Measurements from ENCODE around the gene C4orf50. TPM values are rescaled to one million over a fixed set of nuclear protein-coding genes. Genes with fewer than 3 reads are reported as not detected.

The C4orf50 gene
- total and polyA plus RNA-seq, 2 of the 4 experiments (the other 2 are of a cell fraction), result not detected

GRCh38 chr4:5952286-5952974 lies 65.8 kb downstream of the C4orf50 start:
- no peak overlapping the region for H2AK9ac ChIP-seq (replicated peaks; ENCODE audit: low read depth, low read length, poor library complexity)
- intact Hi-C loops (cut with micrococcal nuclease) (no loop called here), dilution Hi-C loops (cut with HindIII; ENCODE audit: low sequenced_read_pairs, unreplicated experiment) (no loop called here), in situ Hi-C loops (cut with MboI; ENCODE audit: low sequenced_read_pairs) (no loop called here)
- H2BK15ac ChIP-seq (ENCODE audit: low read depth, low read length), result no peak overlapping the region
- DNase-seq, result no peak
- TF ChIP-seq CHD1 (IDR thresholded peaks at IDR 0.05; ENCODE audit: low read depth, low read length) (no peak), BHLHE40 (IDR thresholded peaks at IDR 0.05; ENCODE audit: low read depth, low read length) (no peak), MXI1 (IDR thresholded peaks at IDR 0.05; ENCODE audit: borderline replicate concordance, low read depth, low read length) (no peak), MAFK (IDR thresholded peaks at IDR 0.05; ENCODE audit: low read depth, low read length) (no peak), RCOR1 (IDR thresholded peaks at IDR 0.05; ENCODE audit: insufficient replicate concordance, low read length) (no peak), CEBPB (IDR thresholded peaks at IDR 0.05; ENCODE audit: low read depth, low read length) (no peak), CTCF (conservative IDR thresholded peaks at IDR 0.05; ENCODE audit: low read depth, low read length) (no peak), POLR2A (IDR thresholded peaks at IDR 0.05; ENCODE audit: low read depth, low read length) (no peak), NFE2L2 (IDR thresholded peaks at IDR 0.05; ENCODE audit: low read depth, low read length) (no peak), RFX5 (IDR thresholded peaks at IDR 0.05; ENCODE audit: low read depth, low read length) (no peak), MAZ (IDR thresholded peaks at IDR 0.05; ENCODE audit: borderline replicate concordance, low read depth, low read length) (no peak), RAD21 (IDR thresholded peaks at IDR 0.05; ENCODE audit: low read length) (no peak), FOS (IDR thresholded peaks at IDR 0.05; ENCODE audit: low read depth, low read length) (no peak), SMC3 (IDR thresholded peaks at IDR 0.05; ENCODE audit: low read depth, low read length) (no peak)
- TF ChIP-seq, protein P1, sequence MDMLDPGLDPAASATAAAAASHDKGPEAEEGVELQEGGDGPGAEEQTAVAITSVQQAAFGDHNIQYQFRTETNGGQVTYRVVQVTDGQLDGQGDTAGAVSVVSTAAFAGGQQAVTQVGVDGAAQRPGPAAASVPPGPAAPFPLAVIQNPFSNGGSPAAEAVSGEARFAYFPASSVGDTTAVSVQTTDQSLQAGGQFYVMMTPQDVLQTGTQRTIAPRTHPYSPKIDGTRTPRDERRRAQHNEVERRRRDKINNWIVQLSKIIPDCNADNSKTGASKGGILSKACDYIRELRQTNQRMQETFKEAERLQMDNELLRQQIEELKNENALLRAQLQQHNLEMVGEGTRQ (IDR thresholded peaks at IDR 0.05; ENCODE audit: low read depth, low read length), result no peak
- TF ChIP-seq, protein P2, sequence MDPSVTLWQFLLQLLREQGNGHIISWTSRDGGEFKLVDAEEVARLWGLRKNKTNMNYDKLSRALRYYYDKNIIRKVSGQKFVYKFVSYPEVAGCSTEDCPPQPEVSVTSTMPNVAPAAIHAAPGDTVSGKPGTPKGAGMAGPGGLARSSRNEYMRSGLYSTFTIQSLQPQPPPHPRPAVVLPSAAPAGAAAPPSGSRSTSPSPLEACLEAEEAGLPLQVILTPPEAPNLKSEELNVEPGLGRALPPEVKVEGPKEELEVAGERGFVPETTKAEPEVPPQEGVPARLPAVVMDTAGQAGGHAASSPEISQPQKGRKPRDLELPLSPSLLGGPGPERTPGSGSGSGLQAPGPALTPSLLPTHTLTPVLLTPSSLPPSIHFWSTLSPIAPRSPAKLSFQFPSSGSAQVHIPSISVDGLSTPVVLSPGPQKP (IDR thresholded peaks at IDR 0.05; ENCODE audit: borderline replicate concordance, low read depth, low read length), result no peak
- WGBS, 2 experiments (ENCODE audit: extremely low coverage in 2 of 2, insufficient read length in 1 of 2), result 64% methylated on average over 7 of the region's 22 CpGs; no CpG with 5 or more reads in 1 of the 2 experiments
- H3K27me3 ChIP-seq (ENCODE audit: control insufficient read depth, insufficient read depth, low read length), result peaks cover 4% of the 10 kb centered on the region; the same call in 1 of the 2 replicates
- no peak for ATAC-seq (ENCODE audit: low read depth)
- H3K9ac ChIP-seq (ENCODE audit: low read depth, low read length), result no peak overlapping the region
- H4K5ac ChIP-seq (ENCODE audit: low read depth, low read length), result no peak overlapping the region
- H3K4ac ChIP-seq (ENCODE audit: low read depth, low read length), result no peak overlapping the region
- H3K4me3 ChIP-seq (ENCODE audit: insufficient read depth, low read depth, low read length), result no peak overlapping the region
- no peak overlapping the region for H3K14ac ChIP-seq (replicated peaks; ENCODE audit: low read depth, low read length)
- H4K8ac ChIP-seq (ENCODE audit: low read depth in 2 of 2, low read length in 2 of 2), result no peak overlapping the region
- 0 out of 2 replicates have a peak, but pooled peaks cover 2% of the 10 kb centered on the region for H3K9me3 ChIP-seq (ENCODE audit: control insufficient read depth, insufficient read depth, low read length)
- no peaks in the 10 kb centered on the region for H3K4me1 ChIP-seq (ENCODE audit: control insufficient read depth, insufficient read depth, low read length)
- no peaks in the 10 kb centered on the region for H3K9me1 ChIP-seq (ENCODE audit: insufficient read depth, low read length)
- H4K91ac ChIP-seq (ENCODE audit: insufficient read depth, low read depth, low read length), result no peak overlapping the region
- POLR2A ChIA-PET (ENCODE audit: unreplicated experiment), result no interaction called here
- H3K36me3 ChIP-seq (ENCODE audit: control insufficient read depth, insufficient read depth, low read length), result no peaks in the 10 kb centered on the region
- H2BK120ac ChIP-seq (ENCODE audit: low read depth, low read length), result no peak overlapping the region
- no peak overlapping the region for H3K56ac ChIP-seq (ENCODE audit: extremely low read depth, insufficient read depth, low read length)
- no peak overlapping the region for H3K23ac ChIP-seq (ENCODE audit: low read depth, low read length)
- no peak overlapping the region for H2AK5ac ChIP-seq (ENCODE audit: low read depth, low read length)
- CTCF ChIA-PET, result no interaction called here
- no peak overlapping the region for H3K27ac ChIP-seq (ENCODE audit: insufficient read depth, low read length)
- H3K4me2 ChIP-seq (ENCODE audit: low read depth, low read length), result no peak overlapping the region
- no peak overlapping the region for H2BK20ac ChIP-seq (ENCODE audit: low read depth, low read length)
- no peak overlapping the region for H2AFZ ChIP-seq (replicated peaks; ENCODE audit: low read length, poor library complexity)
- no peak overlapping the region for H2BK5ac ChIP-seq (ENCODE audit: low read depth, low read length, poor library complexity, severe bottlenecking)
- no peaks in the 10 kb centered on the region for H3K79me1 ChIP-seq (ENCODE audit: low read depth in 1 of 2, low read length in 2 of 2)
- H4K20me1 ChIP-seq (ENCODE audit: insufficient read depth, low read length), result no peaks in the 10 kb centered on the region
- BruUV-seq (replicated peaks), result no TSS peak
- H3K18ac ChIP-seq (ENCODE audit: low read depth, low read length), result no peak overlapping the region

Measured in IMR-90 (cell line).